Activated T-helper 17 cell treated with anti-CD3 and anti-CD28 coated beads, Interleukin-2, amount 50 U/mL, for 72 hours (primary cell): ENCODE results near the gene ST6GAL1. TPM values are rescaled to one million over a fixed set of nuclear protein-coding genes. Genes with fewer than 3 reads are reported as not detected.
"Not testable (repeated sequence)": the region's sequence is repeated elsewhere in the genome, so short reads cannot be mapped to it uniquely, and the experiment has no call there.

Experiments used
- ATAC-seq: fragments of 150-1000 bp; cut with Tn5 transposase; replicated peaks from 2 replicates; pipeline ENCODE4 v1.10.0; 2021; ENCODE audit warnings: mild to moderate bottlenecking, moderate library complexity
- H3K27ac Mint-ChIP-seq: one replicate; pipeline ENCODE4 v1.8.0; 2022; ENCODE audit warnings: mixed read lengths
- H3K27me3 Mint-ChIP-seq: one replicate; pipeline ENCODE4 v1.8.0; 2022; ENCODE audit warnings: mixed read lengths
- H3K36me3 Mint-ChIP-seq: one replicate; pipeline ENCODE4 v1.8.0; 2022; ENCODE audit warnings: low read depth, mild to moderate bottlenecking, mixed read lengths
- H3K4me1 Mint-ChIP-seq: one replicate; pipeline ENCODE4 v1.8.0; 2022; ENCODE audit warnings: mixed read lengths
- H3K4me3 Mint-ChIP-seq: one replicate; pipeline ENCODE4 v1.8.0; 2022; ENCODE audit warnings: mild to moderate bottlenecking, mixed read lengths
- H3K9me3 Mint-ChIP-seq: one replicate; pipeline ENCODE4 v1.8.0; 2022; ENCODE audit warnings: mixed read lengths
- total RNA-seq, 2 donors: library from RNA; stranded (reverse); gene quantifications; one replicate each; pipeline ENCODE4 v1.2.3, GENCODE V29; 2022

The ST6GAL1 gene
- total RNA-seq, 2 donors from 2014 or later = 68.0 to 77.4 TPM

GRCh38 chr3:186979852-186980251, 49.5 kb downstream of the ST6GAL1 start:
- Mint-ChIP-seq H3K27me3 (no peaks in the 10 kb centered on the region), H3K4me1 (peaks cover 8% of the 10 kb centered on the region), H3K36me3 (peaks cover 85% of the 10 kb centered on the region), H3K9me3 (no peaks in the 10 kb centered on the region), H3K27ac (no peak overlapping the region), H3K4me3 (no peak overlapping the region)
- no peak for ATAC-seq

GRCh38 chr3:186980989-186981388, 50.7 kb downstream of the ST6GAL1 start:
- no peaks in the 10 kb centered on the region for H3K9me3 Mint-ChIP-seq
- H3K4me3 Mint-ChIP-seq = no peak overlapping the region
- peaks cover 81% of the 10 kb centered on the region for H3K36me3 Mint-ChIP-seq
- no peak for ATAC-seq
- no peaks in the 10 kb centered on the region for H3K27me3 Mint-ChIP-seq
- no peak overlapping the region for H3K27ac Mint-ChIP-seq
- peaks cover 12% of the 10 kb centered on the region for H3K4me1 Mint-ChIP-seq

GRCh38 chr3:186983659-186984058, 53.3 kb downstream of the ST6GAL1 start:
- H3K36me3 Mint-ChIP-seq = peaks cover 79% of the 10 kb centered on the region
- no peaks in the 10 kb centered on the region for H3K9me3 Mint-ChIP-seq
- no peaks in the 10 kb centered on the region for H3K27me3 Mint-ChIP-seq
- H3K27ac Mint-ChIP-seq = peak overlapping the region; percentile 58
- ATAC-seq = no peak
- peaks cover 31% of the 10 kb centered on the region for H3K4me1 Mint-ChIP-seq
- H3K4me3 Mint-ChIP-seq = no peak overlapping the region

- H3K27ac Mint-ChIP-seq = peak overlapping the region; percentile 58
Measured at GRCh38 chr3:186984064-186984463, 53.7 kb downstream of the ST6GAL1 start.

GRCh38 chr3:186985661-186986364, 55.5 kb downstream of the ST6GAL1 start:
- no peak for ATAC-seq
- peaks cover 40% of the 10 kb centered on the region for H3K4me1 Mint-ChIP-seq
- H3K27me3 Mint-ChIP-seq = no peaks in the 10 kb centered on the region
- no peak overlapping the region for H3K4me3 Mint-ChIP-seq
- peaks cover 69% of the 10 kb centered on the region for H3K36me3 Mint-ChIP-seq
- no peaks in the 10 kb centered on the region for H3K9me3 Mint-ChIP-seq
- H3K27ac Mint-ChIP-seq = no peak overlapping the region

More at GRCh38 chr3:186984064-186984463, 53.7 kb downstream of the ST6GAL1 start:
- H3K4me1 Mint-ChIP-seq = peaks cover 35% of the 10 kb centered on the region
- H3K4me3 Mint-ChIP-seq = no peak overlapping the region
- H3K36me3 Mint-ChIP-seq = peaks cover 79% of the 10 kb centered on the region
- H3K27me3 Mint-ChIP-seq = no peaks in the 10 kb centered on the region
- H3K9me3 Mint-ChIP-seq = no peaks in the 10 kb centered on the region
- ATAC-seq = no peak

GRCh38 chr3:186986406-186986805, 56.1 kb downstream of the ST6GAL1 start:
- peaks cover 43% of the 10 kb centered on the region for H3K4me1 Mint-ChIP-seq
- H3K4me3 Mint-ChIP-seq = no peak overlapping the region
- peaks cover 69% of the 10 kb centered on the region for H3K36me3 Mint-ChIP-seq
- H3K9me3 Mint-ChIP-seq = no peaks in the 10 kb centered on the region
- H3K27me3 Mint-ChIP-seq = no peaks in the 10 kb centered on the region
- ATAC-seq = no peak
- no peak overlapping the region for H3K27ac Mint-ChIP-seq

- H3K36me3 Mint-ChIP-seq = peaks cover 69% of the 10 kb centered on the region
Measured at GRCh38 chr3:186986816-186987215, 56.5 kb downstream of the ST6GAL1 start.

GRCh38 chr3:186988806-186989205, 58.5 kb downstream of the ST6GAL1 start:
- H3K4me1 Mint-ChIP-seq = peaks cover 47% of the 10 kb centered on the region
- peak overlapping the region; percentile 28 for H3K4me3 Mint-ChIP-seq
- H3K27ac Mint-ChIP-seq = peak overlapping the region; percentile 82
- H3K9me3 Mint-ChIP-seq = no peaks in the 10 kb centered on the region
- no peaks in the 10 kb centered on the region for H3K27me3 Mint-ChIP-seq
- peak; percentile 84 for ATAC-seq
- peaks cover 57% of the 10 kb centered on the region for H3K36me3 Mint-ChIP-seq

More at GRCh38 chr3:186986816-186987215, 56.5 kb downstream of the ST6GAL1 start:
- no peak overlapping the region for H3K27ac Mint-ChIP-seq
- H3K4me3 Mint-ChIP-seq = no peak overlapping the region
- ATAC-seq = no peak
- H3K4me1 Mint-ChIP-seq = peaks cover 43% of the 10 kb centered on the region
- H3K9me3 Mint-ChIP-seq = no peaks in the 10 kb centered on the region
- no peaks in the 10 kb centered on the region for H3K27me3 Mint-ChIP-seq

- Mint-ChIP-seq H3K27me3 (no peaks in the 10 kb centered on the region), H3K9me3 (no peaks in the 10 kb centered on the region), H3K4me3 (peak overlapping the region; percentile 28), H3K36me3 (peaks cover 57% of the 10 kb centered on the region), H3K4me1 (peaks cover 45% of the 10 kb centered on the region), H3K27ac (peak overlapping the region; percentile 82)
- no peak for ATAC-seq
Measured at GRCh38 chr3:186989429-186989828, 59.1 kb downstream of the ST6GAL1 start.

GRCh38 chr3:186990277-186990676, 60.0 kb downstream of the ST6GAL1 start:
- Mint-ChIP-seq H3K27ac (peak overlapping the region; percentile 42), H3K4me1 (peaks cover 43% of the 10 kb centered on the region), H3K27me3 (no peaks in the 10 kb centered on the region), H3K4me3 (no peak overlapping the region), H3K9me3 (no peaks in the 10 kb centered on the region), H3K36me3 (peaks cover 56% of the 10 kb centered on the region)
- no peak for ATAC-seq

GRCh38 chr3:186990878-186991308, 60.6 kb downstream of the ST6GAL1 start:
- Mint-ChIP-seq H3K4me1 (peaks cover 41% of the 10 kb centered on the region), H3K27me3 (no peaks in the 10 kb centered on the region), H3K4me3 (no peak overlapping the region), H3K27ac (peak overlapping the region; percentile 39), H3K9me3 (no peaks in the 10 kb centered on the region), H3K36me3 (peaks cover 50% of the 10 kb centered on the region)
- ATAC-seq = peak; percentile 51

- Mint-ChIP-seq H3K4me3 (no peak overlapping the region), H3K27me3 (no peaks in the 10 kb centered on the region), H3K27ac (peak overlapping the region; percentile 39), H3K9me3 (no peaks in the 10 kb centered on the region), H3K4me1 (peaks cover 42% of the 10 kb centered on the region), H3K36me3 (peaks cover 44% of the 10 kb centered on the region)
- no peak for ATAC-seq
Measured at GRCh38 chr3:186991470-186991869, 61.1 kb downstream of the ST6GAL1 start.

- H3K27ac Mint-ChIP-seq, H3K4me3 Mint-ChIP-seq, ATAC-seq, H3K27me3 Mint-ChIP-seq, H3K9me3 Mint-ChIP-seq: not testable (repeated sequence)
- peaks cover 44% of the 10 kb centered on the region for H3K36me3 Mint-ChIP-seq
- peaks cover 44% of the 10 kb centered on the region for H3K4me1 Mint-ChIP-seq
Measured at GRCh38 chr3:186992096-186992495, 61.8 kb downstream of the ST6GAL1 start.

- Mint-ChIP-seq H3K27me3 (no peaks in the 10 kb centered on the region), H3K4me1 (peaks cover 41% of the 10 kb centered on the region), H3K9me3 (no peaks in the 10 kb centered on the region), H3K27ac (no peak overlapping the region), H3K36me3 (peaks cover 46% of the 10 kb centered on the region), H3K4me3 (no peak overlapping the region)
- ATAC-seq = no peak
Measured at GRCh38 chr3:186993210-186993782, 63.0 kb downstream of the ST6GAL1 start.
